IPS DF 4.7 (cell line): Measurements from ENCODE around the gene NPC2.

Experiments used
- DNase-seq: peaks from one replicate; pipeline ENCODE4 v3.0.0-alpha.2; 2013; ENCODE audit warnings: low spot score; ENCODE audit errors: extremely low read depth

The NPC2 gene

GRCh38 chr14:74519316-74520074 lies 26.4 kb upstream of the NPC2 start:
- no peak for DNase-seq

GRCh38 chr14:74518221-74518620 lies 25.1 kb upstream of the NPC2 start:
- no peak for DNase-seq

- no peak for DNase-seq
Measured at GRCh38 chr14:74517731-74518130, 24.6 kb upstream of the NPC2 start.

- no peak for DNase-seq
Measured at GRCh38 chr14:74516451-74517160, 23.5 kb upstream of the NPC2 start.

GRCh38 chr14:74515891-74516412 lies 22.8 kb upstream of the NPC2 start:
- DNase-seq = no peak

GRCh38 chr14:74514471-74514941 lies 21.4 kb upstream of the NPC2 start:
- no peak for DNase-seq

GRCh38 chr14:74511966-74512830 lies 19.1 kb upstream of the NPC2 start:
- no peak for DNase-seq

- DNase-seq = no peak
Measured at GRCh38 chr14:74510959-74511409, 17.9 kb upstream of the NPC2 start.

GRCh38 chr14:74510223-74510931 lies 17.3 kb upstream of the NPC2 start:
- no peak for DNase-seq

GRCh38 chr14:74509587-74510222 lies 16.6 kb upstream of the NPC2 start:
- no peak for DNase-seq

GRCh38 chr14:74508844-74509428 lies 15.8 kb upstream of the NPC2 start:
- DNase-seq = no peak

GRCh38 chr14:74508292-74508731 lies 15.2 kb upstream of the NPC2 start:
- no peak for DNase-seq

GRCh38 chr14:74507840-74508239 lies 14.7 kb upstream of the NPC2 start:
- no peak for DNase-seq

GRCh38 chr14:74507085-74507484 lies 14.0 kb upstream of the NPC2 start:
- DNase-seq = no peak

GRCh38 chr14:74506411-74506851 lies 13.3 kb upstream of the NPC2 start:
- DNase-seq = no peak

GRCh38 chr14:74505831-74506230 lies 12.7 kb upstream of the NPC2 start:
- DNase-seq = no peak

GRCh38 chr14:74504874-74505720 lies 12.0 kb upstream of the NPC2 start:
- no peak for DNase-seq

GRCh38 chr14:74504412-74504811 lies 11.3 kb upstream of the NPC2 start:
- DNase-seq = no peak

- no peak for DNase-seq
Measured at GRCh38 chr14:74503938-74504335, 10.8 kb upstream of the NPC2 start.
